GM19324 (cell line): Measurements from ENCODE around the gene ARID1B.

ENCODE experiments used
- ATAC-seq: cut with Tn5 transposase; IDR thresholded peaks from one replicate; pipeline ENCODE4 v1.9.1; 2021; ENCODE audit warnings: mild to moderate bottlenecking, moderate library complexity; ENCODE audit not compliant: unreplicated experiment, low FRiP score

Gene ARID1B

GRCh38 chr6:156900292-156900691 lies 123.1 kb downstream of the ARID1B start:
- ATAC-seq, result no peak

- ATAC-seq, result no peak
These were observed 124.3 kb downstream of the ARID1B start for GRCh38 chr6:156901309-156902019.

DNA sequence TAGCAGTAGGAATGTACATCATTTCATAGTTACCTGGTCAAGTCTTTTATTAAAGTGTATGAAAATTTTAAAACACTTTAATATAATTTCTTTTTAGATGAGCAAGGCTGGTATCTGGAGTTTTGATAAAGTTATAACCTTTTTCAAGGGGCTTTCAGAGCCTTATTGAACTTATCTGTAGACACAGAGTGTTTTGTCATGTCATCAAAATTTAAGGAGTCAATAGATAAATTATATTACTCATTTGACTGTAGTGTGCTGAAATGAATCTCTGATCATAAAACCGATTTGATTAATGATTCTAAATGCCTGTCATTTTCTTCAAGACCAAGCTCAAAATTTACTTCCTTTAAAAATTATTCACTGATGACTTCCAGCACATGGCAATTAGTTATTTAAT lies 125.6 kb downstream of the ARID1B start:
- no peak for ATAC-seq

- no peak for ATAC-seq
These were observed 127.2 kb downstream of the ARID1B start for GRCh38 chr6:156904176-156904967.

DNA sequence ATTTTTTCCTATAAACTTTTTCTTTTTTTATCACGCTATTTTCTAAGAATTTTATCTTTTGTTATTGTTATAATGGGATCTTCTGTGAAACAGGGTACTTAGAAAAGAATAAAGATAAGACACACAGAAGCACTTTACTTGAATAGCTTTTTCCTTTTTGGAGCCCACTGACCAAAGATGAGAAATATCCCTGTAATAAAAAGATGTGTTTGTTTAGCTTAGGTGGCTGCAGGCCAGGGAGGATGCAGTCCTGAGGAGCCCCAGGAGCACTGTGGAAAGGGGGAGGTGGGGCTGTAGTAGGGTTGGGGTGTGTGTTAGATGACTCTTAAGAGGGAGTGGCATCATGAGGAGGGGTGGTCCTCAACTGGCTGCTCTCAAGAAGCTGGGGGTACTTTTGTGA lies 128.6 kb downstream of the ARID1B start:
- ATAC-seq, result no peak

GRCh38 chr6:156906451-156906850 lies 129.3 kb downstream of the ARID1B start:
- ATAC-seq, result no peak

GRCh38 chr6:156909212-156910010 lies 132.2 kb downstream of the ARID1B start:
- ATAC-seq, result no peak

DNA sequence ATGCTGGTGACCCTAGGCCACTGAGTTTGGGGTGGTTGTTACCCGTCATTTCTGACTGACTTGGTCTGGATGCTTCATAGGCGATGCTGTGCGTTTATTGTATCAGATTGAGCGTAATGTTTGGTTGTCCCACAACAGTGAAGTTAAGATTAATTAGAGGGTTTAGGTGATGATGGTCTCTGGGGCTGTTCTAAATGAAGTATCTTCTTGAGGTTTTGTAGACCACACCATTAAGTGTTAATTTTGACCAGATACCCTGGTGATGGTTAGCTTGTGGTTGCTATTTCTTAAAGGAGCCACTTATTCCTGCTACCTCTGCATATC lies 132.8 kb downstream of the ARID1B start:
- no peak for ATAC-seq

DNA sequence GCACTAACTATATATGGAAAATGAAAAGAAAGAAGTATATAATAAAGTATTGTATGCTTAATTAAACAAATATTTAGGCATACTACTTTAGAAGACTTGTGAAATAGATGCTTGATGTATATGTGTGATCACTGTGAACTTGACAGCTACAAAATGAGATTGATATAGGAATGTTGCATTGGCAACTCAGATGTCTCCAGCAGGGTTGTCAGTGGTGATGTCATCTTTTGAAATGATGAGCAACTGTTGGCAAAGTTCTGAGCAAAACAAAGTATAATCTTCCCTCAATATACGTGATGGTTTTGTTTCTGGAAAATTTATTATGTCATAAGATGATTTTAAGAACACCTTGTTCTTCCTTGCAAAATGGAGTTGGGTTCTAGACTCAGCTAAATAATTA lies 133.8 kb downstream of the ARID1B start:
- no peak for ATAC-seq

DNA sequence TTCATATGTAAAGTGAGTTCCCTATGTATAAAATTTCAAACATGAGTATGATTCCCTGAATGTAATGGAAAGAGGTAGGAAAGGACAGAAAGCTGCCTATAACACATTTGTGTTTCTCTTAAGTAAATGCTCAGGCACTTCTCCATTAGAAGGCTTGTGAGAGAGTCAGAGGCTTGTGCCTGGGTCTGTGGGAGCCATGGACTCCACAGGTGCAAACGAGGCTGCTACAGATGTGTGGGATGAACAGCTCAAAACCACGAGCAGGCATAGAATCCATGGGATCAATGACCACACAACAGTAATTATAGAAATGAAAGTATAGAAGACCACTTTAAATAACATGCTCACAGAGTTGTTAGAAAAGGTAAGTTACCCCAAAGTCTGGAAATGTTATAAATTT lies 134.4 kb downstream of the ARID1B start:
- ATAC-seq, result no peak

DNA sequence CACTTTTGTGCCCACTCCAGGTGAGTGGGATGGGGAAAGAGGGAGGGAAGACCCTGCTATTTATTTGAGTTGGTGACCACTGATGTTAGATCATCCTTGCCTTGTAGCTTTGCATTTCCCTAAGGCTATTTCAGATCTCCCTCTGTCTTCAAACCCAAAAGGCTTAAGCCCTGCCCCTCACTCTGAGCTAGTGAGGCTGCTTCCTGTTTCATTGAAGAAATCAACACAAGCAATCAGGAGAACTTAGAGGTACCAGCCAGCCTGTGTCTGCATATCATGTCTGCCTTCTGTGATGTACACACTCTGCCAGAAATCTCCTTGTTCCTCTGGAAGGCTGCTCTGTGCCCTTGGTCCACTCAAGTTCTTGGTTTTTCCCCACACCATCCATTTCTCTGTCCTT lies 135.3 kb downstream of the ARID1B start:
- ATAC-seq, result no peak

DNA sequence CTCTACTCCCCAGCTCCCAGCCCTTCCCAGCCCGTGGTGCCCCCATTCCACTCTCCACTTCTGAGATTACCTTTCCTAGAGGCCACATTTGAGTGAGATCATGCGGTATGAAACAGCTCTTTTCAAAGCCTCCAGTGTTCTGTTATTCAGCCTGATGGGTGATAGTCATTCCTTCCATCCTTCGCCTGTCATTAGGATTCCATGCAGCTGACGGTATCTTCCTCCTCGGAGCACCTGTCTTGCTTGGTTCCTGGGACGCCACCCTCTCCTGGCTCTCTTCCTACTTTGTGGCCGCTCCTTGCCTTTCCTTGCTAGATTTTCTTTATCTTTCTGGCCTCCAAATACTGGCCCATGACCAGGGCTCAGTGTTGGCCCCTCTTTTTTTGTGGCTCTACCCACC lies 137.0 kb downstream of the ARID1B start:
- ATAC-seq, result no peak

GRCh38 chr6:156916130-156916801 lies 139.1 kb downstream of the ARID1B start:
- peak; percentile 43 for ATAC-seq

DNA sequence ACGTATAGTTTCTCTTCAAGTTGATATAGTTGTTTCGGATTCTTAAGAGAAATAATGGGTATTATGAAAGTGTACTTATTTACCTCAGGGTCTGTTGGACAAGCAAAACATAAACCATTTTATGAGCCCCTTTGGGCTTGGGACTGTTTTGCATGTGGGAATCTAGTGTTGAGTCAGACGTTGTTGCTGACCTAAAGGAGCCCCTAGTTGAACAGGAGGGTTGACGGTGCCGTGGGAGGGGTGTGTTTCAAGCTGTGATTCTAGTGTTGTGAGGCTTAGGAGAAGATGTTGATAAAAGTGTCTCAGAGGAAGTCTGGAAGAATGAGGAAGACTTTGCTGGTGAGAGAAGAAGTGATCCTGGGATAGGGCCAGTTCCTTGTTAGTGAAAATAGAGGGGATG lies 140.0 kb downstream of the ARID1B start:
- no peak for ATAC-seq

DNA sequence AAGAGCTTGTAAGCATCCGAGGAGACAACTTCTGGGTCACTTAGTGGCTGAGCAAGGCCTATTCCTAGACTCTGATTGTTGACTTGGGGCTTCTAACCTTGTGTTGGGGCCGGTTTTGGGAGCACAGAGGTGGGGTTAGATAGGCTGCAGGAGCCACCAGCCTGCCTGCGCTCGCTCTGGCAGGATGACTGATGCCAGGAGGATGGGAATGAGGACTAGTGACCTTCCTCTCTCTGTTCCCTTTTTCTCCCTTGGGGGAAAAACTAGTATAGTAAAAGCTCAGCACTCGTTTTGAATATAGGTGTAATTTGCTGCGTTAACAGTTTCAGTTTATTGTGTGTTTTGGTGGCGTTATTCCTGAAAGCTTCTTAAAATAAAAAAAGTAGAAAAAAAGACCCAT lies 141.5 kb downstream of the ARID1B start:
- ATAC-seq, result no peak

DNA sequence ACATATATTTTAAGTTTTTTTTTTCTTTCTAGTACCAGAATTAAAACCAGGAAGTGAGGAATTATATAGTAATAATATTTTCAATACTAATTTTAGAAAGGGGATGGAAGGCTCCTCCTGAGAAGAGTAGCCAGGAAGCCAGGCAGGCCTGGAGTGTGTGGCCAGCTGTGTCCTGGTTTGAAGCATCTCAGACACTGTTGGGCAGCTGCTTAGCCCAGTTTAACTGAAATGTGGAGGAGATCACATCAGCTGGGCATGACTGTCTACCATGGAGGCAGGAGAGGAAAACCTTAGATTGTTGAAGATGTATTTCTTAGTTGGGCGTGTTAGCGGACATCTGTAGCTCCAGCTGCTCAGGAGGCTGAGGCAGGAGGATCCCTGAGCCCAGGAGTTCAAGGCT lies 142.2 kb downstream of the ARID1B start:
- no peak for ATAC-seq

DNA sequence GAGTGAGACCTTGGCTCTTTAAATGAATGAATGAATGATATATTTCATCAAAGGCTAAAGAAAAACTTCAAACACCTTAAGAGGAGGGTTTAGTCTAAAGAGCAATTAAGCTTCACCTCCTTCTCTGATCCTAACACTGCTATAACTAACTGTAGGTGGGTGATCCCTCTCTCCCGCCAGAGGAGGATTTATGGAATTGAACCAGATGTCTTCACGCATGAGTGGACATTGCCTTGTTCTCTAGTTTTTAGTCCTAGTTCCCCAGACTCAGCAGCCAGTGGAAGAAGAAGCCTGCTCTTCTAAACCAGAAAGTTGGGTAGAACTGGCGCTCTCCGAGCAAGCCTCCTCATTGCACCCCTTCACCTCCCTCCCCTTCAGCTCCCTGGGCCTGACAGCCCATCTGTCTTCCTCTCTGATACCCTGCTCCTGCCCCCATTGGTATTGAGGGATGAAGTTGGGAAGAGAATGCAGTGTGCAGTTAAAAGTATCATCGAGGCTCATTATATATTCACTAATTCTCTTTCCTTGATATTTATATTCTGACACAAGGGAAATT lies 142.7 kb downstream of the ARID1B start:
- ATAC-seq, result no peak

- ATAC-seq, result no peak
These were observed 147.1 kb downstream of the ARID1B start for GRCh38 chr6:156924246-156924645.

DNA sequence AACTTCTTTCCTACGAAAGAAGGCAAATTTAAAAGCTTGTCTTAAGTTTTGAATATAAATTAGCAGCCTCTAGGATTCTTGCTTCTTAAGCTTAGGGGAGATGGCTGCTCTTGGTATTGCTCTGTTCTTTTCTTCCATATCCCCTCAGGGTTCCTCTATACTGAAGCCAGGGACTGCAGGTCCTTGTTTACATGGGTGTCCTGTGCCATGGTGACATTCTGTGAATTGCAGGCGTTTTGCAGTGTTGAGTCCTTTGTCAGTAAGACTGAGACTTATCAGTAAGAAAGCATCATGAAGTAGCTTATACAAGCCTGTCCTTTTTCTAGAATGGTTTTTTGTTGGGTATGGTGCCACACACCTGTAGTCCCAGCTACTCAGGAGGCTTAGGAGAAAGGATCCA lies 147.8 kb downstream of the ARID1B start:
- no peak for ATAC-seq

- peak; percentile 79 for ATAC-seq
These were observed 148.8 kb downstream of the ARID1B start for GRCh38 chr6:156925718-156926607.
